ENCODE results near the gene ATRX. TPM values are rescaled to one million over a fixed set of nuclear protein-coding genes. Genes with fewer than 3 reads are reported as not detected.
A peak's percentile ranks its signal among the peaks of the same experiment; 100 is the strongest.
"Not testable (repeated sequence)": the region's sequence is repeated elsewhere in the genome, so short reads cannot be mapped to it uniquely, and the experiment has no call there.

Gene ATRX
- total and polyA plus RNA-seq, 3 experiments from 2014 or later = 56.6 to 80.8 (median 61.1) TPM

DNA sequence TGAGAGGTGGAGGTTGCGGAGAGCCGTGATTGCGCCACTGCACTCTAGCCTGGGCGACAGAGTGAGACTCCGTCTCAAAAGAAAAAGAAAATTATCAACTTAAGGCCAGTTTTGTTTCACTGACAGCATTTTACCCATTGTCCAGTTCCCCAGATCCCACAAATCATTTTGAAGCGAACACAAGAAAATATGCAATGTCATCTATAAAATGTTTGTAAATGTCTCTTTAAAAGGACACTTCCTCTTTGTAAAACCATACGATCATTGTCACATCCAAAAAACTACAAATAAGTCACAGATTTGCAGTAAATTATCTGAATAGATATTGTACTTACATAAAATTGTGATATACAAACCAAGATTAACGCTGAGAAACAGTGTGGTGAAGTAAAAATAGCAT is 147.6 kb downstream of the ATRX start:
- no peaks in the 10 kb centered on the region for H3K27me3 ChIP-seq (ENCODE audit: insufficient read depth, low read length, poor library complexity, severe bottlenecking)
- no peaks in the 10 kb centered on the region for H3K9me3 Mint-ChIP-seq
- no peak overlapping the region for H3K4me3 ChIP-seq (ENCODE audit: low read length)
- ChIA-PET POLR2A (no interaction called here), CTCF (no interaction called here)
- peaks cover 16% of the 10 kb centered on the region for H3K36me3 ChIP-seq (ENCODE audit: insufficient read depth, low read length)
- no peaks in the 10 kb centered on the region for H3K4me1 ChIP-seq (ENCODE audit: insufficient read depth, low read length)
- no peaks in the 10 kb centered on the region for H3K9me3 ChIP-seq (ENCODE audit: low read length)
- H3K36me3 Mint-ChIP-seq = peaks cover 0 to 70% (median 16%) of the 10 kb centered on the region in 3 donors
- peaks cover 0 to 11% (median 2%) of the 10 kb centered on the region in 3 donors for H3K4me1 Mint-ChIP-seq
- no peak for DNase-seq
- no peak overlapping the region for H3K27ac Mint-ChIP-seq
- H3K27ac ChIP-seq (ENCODE audit: low read depth, low read length) = no peak overlapping the region
- no peaks in the 10 kb centered on the region for H3K27me3 Mint-ChIP-seq
- H3K4me3 Mint-ChIP-seq = no peak overlapping the region

DNA sequence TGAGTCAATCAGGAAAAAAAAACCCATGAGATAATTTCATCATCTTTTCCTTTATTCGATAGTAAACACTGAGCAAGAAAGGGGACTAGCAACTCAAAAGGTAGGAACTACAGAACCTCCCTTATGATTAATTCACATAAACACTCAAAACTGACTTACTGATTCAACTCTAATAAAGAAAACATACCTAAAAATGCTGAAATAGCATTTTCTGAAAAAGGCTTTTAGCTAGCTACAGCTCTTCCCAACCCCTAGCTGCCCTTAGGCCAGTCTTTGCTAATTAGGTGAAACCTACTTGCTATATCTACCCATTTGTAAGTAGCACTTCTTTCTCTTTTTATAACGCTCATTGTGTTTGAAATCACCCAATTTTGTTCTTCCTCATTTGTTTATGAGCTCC is 150.6 kb downstream of the ATRX start:
- H3K27me3 Mint-ChIP-seq = no peaks in the 10 kb centered on the region
- H3K36me3 Mint-ChIP-seq = peaks cover 0 to 68% (median 14%) of the 10 kb centered on the region in 3 donors
- CTCF ChIA-PET = no interaction called here
- H3K4me1 Mint-ChIP-seq = peaks cover 0 to 2% (median 0%) of the 10 kb centered on the region in 3 donors
- no peaks in the 10 kb centered on the region for H3K9me3 ChIP-seq (ENCODE audit: low read length)
- H3K36me3 ChIP-seq (ENCODE audit: insufficient read depth, low read length) = peaks cover 16% of the 10 kb centered on the region
- H3K27me3 ChIP-seq (ENCODE audit: insufficient read depth, low read length, poor library complexity, severe bottlenecking) = no peaks in the 10 kb centered on the region
- H3K4me3 ChIP-seq (ENCODE audit: low read length) = no peak overlapping the region
- H3K4me3 Mint-ChIP-seq = peak overlapping the region in 1 of 7 donors; percentile 56
- POLR2A ChIA-PET = no interaction called here
- H3K27ac Mint-ChIP-seq = peak overlapping the region in 3 of 8 donors; percentile 28 to 73 (median 59)
- DNase-seq = no peak
- H3K27ac ChIP-seq (ENCODE audit: low read depth, low read length) = no peak overlapping the region
- H3K9me3 Mint-ChIP-seq = no peaks in the 10 kb centered on the region
- H3K4me1 ChIP-seq (ENCODE audit: insufficient read depth, low read length) = no peaks in the 10 kb centered on the region

DNA sequence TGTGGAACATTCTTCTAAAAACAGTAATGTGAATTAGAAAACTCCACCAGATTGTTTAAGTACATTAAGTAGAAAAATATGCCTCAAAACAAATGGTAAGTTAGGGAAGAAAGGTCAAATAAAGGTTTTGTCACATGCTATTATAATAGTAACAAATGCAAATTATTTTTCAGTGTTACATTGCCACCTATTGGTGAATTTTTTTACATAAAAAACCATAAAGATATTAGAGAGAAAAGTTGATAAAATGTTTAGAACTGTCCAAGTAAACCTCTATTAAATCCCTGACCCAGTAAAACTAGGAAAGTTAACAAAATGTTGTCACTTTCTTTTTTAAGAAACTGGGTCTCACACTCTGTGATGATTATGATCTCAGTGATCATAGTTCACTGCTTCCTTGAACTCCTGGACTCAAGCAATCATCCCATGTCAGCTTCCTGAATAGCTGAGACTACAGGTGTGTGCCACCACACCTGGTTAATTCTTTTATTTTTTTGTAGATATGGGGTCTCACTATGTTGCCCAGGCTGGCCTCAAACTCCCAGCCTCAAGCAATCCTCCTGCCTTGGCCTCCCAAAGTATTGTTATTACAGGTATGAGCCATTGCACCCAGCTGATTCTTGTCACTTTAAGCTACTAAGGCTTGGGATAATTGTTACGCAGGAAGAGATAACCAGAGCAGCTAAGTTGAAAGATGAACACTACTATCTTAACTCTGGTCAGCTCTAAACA is 157.6 kb downstream of the ATRX start:
- Mint-ChIP-seq H3K27ac (peak overlapping the region in 2 of 8 donors; percentile 29 to 54), H3K4me3 (no peak overlapping the region), H3K27me3 (peaks cover 0 to 2% of the 10 kb centered on the region in 2 donors), H3K36me3 (peaks cover 4 to 51% (median 8%) of the 10 kb centered on the region in 3 donors), H3K9me3 (no peaks in the 10 kb centered on the region), H3K4me1 (peaks cover 11 to 20% (median 11%) of the 10 kb centered on the region in 3 donors)
- H3K27me3 ChIP-seq (ENCODE audit: insufficient read depth, low read length, poor library complexity, severe bottlenecking) = no peaks in the 10 kb centered on the region
- POLR2A ChIA-PET = no interaction called here
- CTCF ChIA-PET = no interaction called here
- H3K4me3 ChIP-seq (ENCODE audit: low read length) = no peak overlapping the region
- H3K27ac ChIP-seq (ENCODE audit: low read depth, low read length) = no peak overlapping the region
- no peak for DNase-seq
- no peaks in the 10 kb centered on the region for H3K9me3 ChIP-seq (ENCODE audit: low read length)
- no peaks in the 10 kb centered on the region for H3K36me3 ChIP-seq (ENCODE audit: insufficient read depth, low read length)
- no peaks in the 10 kb centered on the region for H3K4me1 ChIP-seq (ENCODE audit: insufficient read depth, low read length)

DNA sequence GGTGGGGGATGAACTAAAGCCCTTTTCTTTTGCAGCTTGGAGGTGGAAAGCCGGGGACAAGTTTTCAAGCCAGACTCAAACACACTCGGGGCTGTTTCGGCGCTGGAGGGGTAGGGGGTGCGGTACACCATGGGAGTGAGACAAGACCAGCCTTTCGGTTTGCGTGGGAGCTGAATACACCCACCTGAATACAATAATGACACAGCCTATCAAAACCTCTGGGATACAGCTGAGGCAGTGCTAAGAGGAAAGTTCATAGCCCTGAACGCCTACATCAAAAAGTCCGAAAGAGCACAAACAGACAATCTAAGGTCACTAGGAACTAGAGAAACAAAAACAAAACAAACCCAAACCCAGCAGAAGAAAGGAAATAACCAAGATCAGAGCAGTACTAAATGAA is 163.3 kb downstream of the ATRX start:
- H3K4me1 ChIP-seq (ENCODE audit: insufficient read depth, low read length) = no peaks in the 10 kb centered on the region
- no peaks in the 10 kb centered on the region for H3K27me3 ChIP-seq (ENCODE audit: insufficient read depth, low read length, poor library complexity, severe bottlenecking)
- H3K4me3 Mint-ChIP-seq = peak overlapping the region in 3 of 7 donors; percentile 9 to 53 (median 13)
- peaks cover 0 to 2% of the 10 kb centered on the region in 2 donors for H3K27me3 Mint-ChIP-seq
- DNase-seq = no peak
- peaks cover 4 to 55% (median 8%) of the 10 kb centered on the region in 3 donors for H3K36me3 Mint-ChIP-seq
- no peaks in the 10 kb centered on the region for H3K36me3 ChIP-seq (ENCODE audit: insufficient read depth, low read length)
- H3K27ac Mint-ChIP-seq = peak overlapping the region in 4 of 8 donors; percentile 1 to 19 (median 12)
- CTCF ChIA-PET = no interaction called here
- POLR2A ChIA-PET = no interaction called here
- peaks cover 26 to 42% (median 27%) of the 10 kb centered on the region in 3 donors for H3K4me1 Mint-ChIP-seq
- no peaks in the 10 kb centered on the region for H3K9me3 ChIP-seq (ENCODE audit: low read length)
- H3K4me3 ChIP-seq (ENCODE audit: low read length) = no peak overlapping the region
- no peaks in the 10 kb centered on the region for H3K9me3 Mint-ChIP-seq
- no peak overlapping the region for H3K27ac ChIP-seq (ENCODE audit: low read depth, low read length)

DNA sequence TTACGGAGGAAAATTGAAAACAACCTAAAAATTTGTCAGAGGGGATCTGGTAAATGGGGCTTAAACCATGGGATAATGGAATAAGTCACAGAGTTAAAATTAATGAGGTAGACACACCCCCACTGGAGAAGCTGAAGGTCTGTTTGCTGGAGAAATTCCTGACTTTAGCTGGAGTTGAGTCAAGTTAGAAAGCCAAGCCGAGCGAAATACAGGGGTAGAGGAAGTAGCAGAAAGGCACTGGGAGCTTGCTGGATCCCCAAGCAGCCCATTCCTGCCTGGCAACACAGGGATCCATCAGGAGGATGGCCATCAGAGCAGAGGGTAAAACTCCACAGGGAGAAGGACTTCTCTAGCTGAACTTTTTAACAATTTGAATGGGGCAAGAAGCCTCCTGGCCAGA is 163.8 kb downstream of the ATRX start:
- H3K9me3 ChIP-seq (ENCODE audit: low read length) = no peaks in the 10 kb centered on the region
- POLR2A ChIA-PET = no interaction called here

DNA sequence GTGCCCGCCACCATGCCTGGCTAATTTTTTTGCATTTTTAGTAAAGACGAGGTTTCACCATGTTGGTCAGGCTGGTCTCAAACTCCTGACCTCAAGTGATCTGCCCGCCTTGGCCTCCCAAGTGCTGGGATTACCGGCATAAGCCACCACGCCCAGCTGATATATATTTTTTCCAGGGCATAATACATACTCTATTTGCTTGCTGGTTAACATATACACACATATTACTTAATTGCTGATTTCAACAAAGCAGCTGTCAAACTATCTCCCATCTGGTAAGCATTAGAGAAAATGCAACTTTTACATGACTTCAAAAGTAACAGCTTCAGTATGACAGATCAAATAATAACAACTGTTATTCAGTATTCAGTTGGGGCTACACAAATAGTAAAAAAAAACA is 164.6 kb downstream of the ATRX start:
- CTCF ChIA-PET = interaction anchor here (1.2 kb wide), 1 partner anchor 315 kb away, joined by 3 read pairs; no protein-coding TSS in a partner anchor
- H3K4me3 Mint-ChIP-seq = not testable (repeated sequence)
- H3K36me3 Mint-ChIP-seq = peaks cover 4 to 58% (median 8%) of the 10 kb centered on the region in 3 donors

More for the DNA sequence above, 163.8 kb downstream of the ATRX start:
- DNase-seq = no peak
- no peaks in the 10 kb centered on the region for H3K27me3 ChIP-seq (ENCODE audit: insufficient read depth, low read length, poor library complexity, severe bottlenecking)
- CTCF ChIA-PET = interaction anchor here (1.2 kb wide), 1 partner anchor 314 kb away, joined by 3 read pairs; no protein-coding TSS in a partner anchor
- peaks cover 4 to 55% (median 8%) of the 10 kb centered on the region in 3 donors for H3K36me3 Mint-ChIP-seq
- H3K4me1 ChIP-seq (ENCODE audit: insufficient read depth, low read length) = no peaks in the 10 kb centered on the region
- peak overlapping the region in 3 of 7 donors; percentile 4 to 33 (median 9) for H3K4me3 Mint-ChIP-seq
- H3K27ac Mint-ChIP-seq = peak overlapping the region in 3 of 8 donors; percentile 22 to 54 (median 32)
- H3K27ac ChIP-seq (ENCODE audit: low read depth, low read length) = no peak overlapping the region
- H3K36me3 ChIP-seq (ENCODE audit: insufficient read depth, low read length) = no peaks in the 10 kb centered on the region
- peaks cover 0 to 2% of the 10 kb centered on the region in 2 donors for H3K27me3 Mint-ChIP-seq
- peaks cover 26 to 42% (median 27%) of the 10 kb centered on the region in 3 donors for H3K4me1 Mint-ChIP-seq
- no peak overlapping the region for H3K4me3 ChIP-seq (ENCODE audit: low read length)
- H3K9me3 Mint-ChIP-seq = no peaks in the 10 kb centered on the region

DNA sequence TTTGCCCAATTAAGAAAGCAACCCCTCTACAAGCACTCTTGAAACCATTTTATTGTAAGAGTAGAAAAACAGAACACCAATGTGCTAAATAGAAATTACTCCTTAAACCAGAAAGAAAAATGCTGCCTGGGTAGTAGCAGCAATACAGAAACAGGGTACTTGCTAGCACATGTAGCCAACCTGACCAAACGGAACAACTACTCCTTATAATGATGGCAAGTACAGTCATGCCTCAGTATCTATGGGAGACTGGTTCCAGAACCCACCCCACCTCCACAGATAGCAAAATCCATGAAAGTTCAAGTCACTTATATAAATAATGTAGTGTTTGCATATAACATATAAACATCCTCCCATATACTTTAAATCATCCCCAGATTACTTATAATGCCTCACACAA is 168.8 kb downstream of the ATRX start:
- H3K36me3 ChIP-seq (ENCODE audit: insufficient read depth, low read length) = no peaks in the 10 kb centered on the region
- no peak overlapping the region for H3K27ac ChIP-seq (ENCODE audit: low read depth, low read length)
- no peaks in the 10 kb centered on the region for H3K27me3 ChIP-seq (ENCODE audit: insufficient read depth, low read length, poor library complexity, severe bottlenecking)
- DNase-seq = no peak
- H3K9me3 Mint-ChIP-seq = no peaks in the 10 kb centered on the region
- peaks cover 0 to 48% (median 3%) of the 10 kb centered on the region in 3 donors for H3K36me3 Mint-ChIP-seq
- H3K4me1 ChIP-seq (ENCODE audit: insufficient read depth, low read length) = no peaks in the 10 kb centered on the region
- H3K4me3 ChIP-seq (ENCODE audit: low read length) = no peak overlapping the region
- H3K27ac Mint-ChIP-seq = no peak overlapping the region
- H3K9me3 ChIP-seq (ENCODE audit: low read length) = no peaks in the 10 kb centered on the region
- POLR2A ChIA-PET = no interaction called here
- CTCF ChIA-PET = no interaction called here
- H3K27me3 Mint-ChIP-seq = peaks cover 0 to 1% of the 10 kb centered on the region in 2 donors
- peaks cover 4 to 12% (median 4%) of the 10 kb centered on the region in 3 donors for H3K4me1 Mint-ChIP-seq
- no peak overlapping the region for H3K4me3 Mint-ChIP-seq

More for the DNA sequence above, 164.6 kb downstream of the ATRX start:
- H3K27ac ChIP-seq (ENCODE audit: low read depth, low read length); H3K27me3 Mint-ChIP-seq; H3K27me3 ChIP-seq (ENCODE audit: insufficient read depth, low read length, poor library complexity, severe bottlenecking); H3K9me3 Mint-ChIP-seq; POLR2A ChIA-PET; H3K27ac Mint-ChIP-seq; H3K9me3 ChIP-seq (ENCODE audit: low read length); H3K4me3 ChIP-seq (ENCODE audit: low read length); H3K36me3 ChIP-seq (ENCODE audit: insufficient read depth, low read length); DNase-seq; H3K4me1 ChIP-seq (ENCODE audit: insufficient read depth, low read length): not testable (repeated sequence)
- H3K4me1 Mint-ChIP-seq = peaks cover 26 to 42% (median 27%) of the 10 kb centered on the region in 3 donors

DNA sequence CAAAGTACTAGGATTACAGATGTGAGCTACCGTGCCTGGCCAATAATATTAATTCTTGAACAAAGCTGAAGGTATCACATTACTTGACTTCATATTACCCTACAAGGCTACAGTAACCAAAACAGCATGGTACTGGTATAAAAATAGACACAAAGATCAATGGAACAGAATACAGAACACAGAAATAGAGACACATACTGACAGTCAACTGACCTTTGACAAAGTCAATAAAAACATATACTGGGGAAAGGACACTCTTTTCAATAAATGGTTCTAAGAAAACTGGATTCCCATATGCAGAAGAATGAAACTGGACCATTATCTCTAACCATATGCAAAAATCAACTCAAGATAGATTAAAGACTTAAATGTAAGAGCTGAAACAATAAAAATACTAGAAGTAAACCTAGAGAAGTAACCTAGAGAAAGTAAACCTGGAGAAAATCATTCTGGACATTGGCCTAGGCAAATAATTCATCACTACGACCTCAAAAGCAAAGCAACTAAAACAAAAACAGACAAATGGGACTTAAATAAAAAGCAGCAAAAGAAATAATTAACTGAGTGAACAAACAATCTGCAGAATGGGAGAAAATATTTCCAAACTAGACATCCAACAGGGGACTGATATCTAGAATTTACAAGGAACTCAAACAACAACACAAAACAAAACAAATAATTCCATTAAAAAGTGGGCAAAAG is 182.2 kb downstream of the ATRX start:
- Mint-ChIP-seq H3K36me3 (peaks cover 0 to 40% (median 7%) of the 10 kb centered on the region in 3 donors), H3K4me1 (peaks cover 0 to 14% (median 11%) of the 10 kb centered on the region in 3 donors), H3K9me3 (no peaks in the 10 kb centered on the region), H3K4me3 (no peak overlapping the region), H3K27ac (no peak overlapping the region), H3K27me3 (peaks cover 0 to 3% of the 10 kb centered on the region in 2 donors)
- Histone ChIP-seq H3K27ac (ENCODE audit: low read depth, low read length) (no peak overlapping the region), H3K4me1 (ENCODE audit: insufficient read depth, low read length) (no peaks in the 10 kb centered on the region), H3K27me3 (ENCODE audit: insufficient read depth, low read length, poor library complexity, severe bottlenecking) (no peaks in the 10 kb centered on the region), H3K9me3 (ENCODE audit: low read length) (no peaks in the 10 kb centered on the region), H3K4me3 (ENCODE audit: low read length) (no peak overlapping the region), H3K36me3 (ENCODE audit: insufficient read depth, low read length) (no peaks in the 10 kb centered on the region)
- ChIA-PET CTCF (no interaction called here), POLR2A (no interaction called here)
- DNase-seq = no peak
